Lower leg skin (tissue), 4 donors: ENCODE results near the gene MNS1. TPM values are rescaled to one million over a fixed set of nuclear protein-coding genes. Genes with fewer than 3 reads are reported as not detected.

Experiments
- DNase-seq, 2 donors: peaks; one replicate each; pipeline ENCODE4 v3.0.0-alpha.2; 2019; ENCODE audit warnings: low spot score in 2 of 2
- H3K4me3 ChIP-seq: fragments of 200-600 bp; sonication (generic); 2 replicates; pipeline ENCODE4 v1.5.1; 2017; ENCODE audit warnings: mild to moderate bottlenecking, low read depth; ENCODE audit not compliant: poor library complexity, severe bottlenecking
- CTCF ChIP-seq, 3 donors: fragments of 450-650 bp; IDR thresholded peaks; one replicate each; pipeline ENCODE4 v1.5.1; 2016; ENCODE audit warnings: antibody characterized with exemption in 3 of 3, mild to moderate bottlenecking in 3 of 3, moderate library complexity in 2 of 3
- POLR2A ChIP-seq, 2 donors: fragments of 450-650 bp; IDR thresholded peaks; one replicate each; pipeline ENCODE4 v1.6.1; 2016 to 2017; ENCODE audit warnings: antibody characterized with exemption in 2 of 2, mild to moderate bottlenecking in 1 of 2, moderate library complexity in 1 of 2
- WGBS, 2 donors: methylation state at CpG; one replicate each; pipeline ENCODE4 v1.1.5; 2018; 5-methylcytosine and 5-hydroxymethylcytosine counted together
- intact Hi-C: fragments of 100-400 bp; cut with DNase I; formaldehyde crosslinking; loops from one replicate; pipeline ENCODE4 v1.15.0; 2023; ENCODE audit warnings: low total_unique reads
- total RNA-seq, 4 donors: library from RNA; depleted of rRNA; stranded (reverse); fragments of >200 nt; gene quantifications; one replicate each; pipeline ENCODE4 v1.1.0, GENCODE V29; 2016

The MNS1 gene
- under 1 TPM in 2 of 4 donors, not detected in 2; 0.37 to 0.78 TPM for total RNA-seq

- H3K4me3 ChIP-seq, result peak within 1 kb of the TSS; percentile 48
- DNase-seq, result peak; percentile 91 to 98
- no peak for TF ChIP-seq POLR2A (IDR thresholded peaks at IDR 0.05)
- no peak for TF ChIP-seq CTCF (IDR thresholded peaks at IDR 0.05)
- intact Hi-C loops, result no loop called here
- 1% methylated on average over 31 to 38 of the region's 38 CpGs for WGBS, 2 donors
These were observed at the start of gene MNS1 for GRCh38 chr15:56464893-56465520. Gene MNS1, minus strand, starts transcription at chr15:56465137. Its CDS starts 165 bp downstream, at chr15:56464972.

GRCh38 chr15:56496635-56497034 is 31.7 kb upstream of the MNS1 start:
- intact Hi-C loops, result loop anchor here (10.0 kb wide), 1 partner anchor 808 kb away; no protein-coding TSS in a partner anchor
- WGBS, 2 donors, result 22 to 23% methylated on average over 7 of the region's 7 CpGs
- TF ChIP-seq POLR2A (IDR thresholded peaks at IDR 0.05), result no peak
- peak in 1 of 3 donors; percentile 27 for TF ChIP-seq CTCF (IDR thresholded peaks at IDR 0.05)
- peak in 1 of 2 donors; percentile 29 for DNase-seq
- H3K4me3 ChIP-seq, result no peak overlapping the region

- TF ChIP-seq CTCF (IDR thresholded peaks at IDR 0.05) (no peak), POLR2A (IDR thresholded peaks at IDR 0.05) (no peak)
- H3K4me3 ChIP-seq, result no peak overlapping the region
- 80 to 83% methylated on average over 3 of the region's 3 CpGs for WGBS, 2 donors
- intact Hi-C loops, result loop anchor here (10.0 kb wide), 1 partner anchor 809 kb away; no protein-coding TSS in a partner anchor
- DNase-seq, result no peak
These were observed 30.6 kb upstream of the MNS1 start for GRCh38 chr15:56495533-56495932.

GRCh38 chr15:56495053-56495452 is 30.1 kb upstream of the MNS1 start:
- DNase-seq, result no peak
- intact Hi-C loops, result loop anchor here (10.0 kb wide), 1 partner anchor 810 kb away; no protein-coding TSS in a partner anchor
- TF ChIP-seq CTCF (IDR thresholded peaks at IDR 0.05) (no peak), POLR2A (IDR thresholded peaks at IDR 0.05) (no peak)
- no peak overlapping the region for H3K4me3 ChIP-seq
- WGBS, 2 donors, result 46 to 59% methylated on average over 3 of the region's 3 CpGs

GRCh38 chr15:56492791-56493555 is 28.0 kb upstream of the MNS1 start:
- WGBS, 2 donors, result 85 to 97% methylated on average over 4 of the region's 4 CpGs
- intact Hi-C loops, result loop anchor here (10.0 kb wide), 1 partner anchor 812 kb away; no protein-coding TSS in a partner anchor
- no peak for DNase-seq
- H3K4me3 ChIP-seq, result no peak overlapping the region
- TF ChIP-seq POLR2A (IDR thresholded peaks at IDR 0.05) (no peak), CTCF (IDR thresholded peaks at IDR 0.05) (no peak)
